MM.1S (cell line): ENCODE measurements around the gene C1QTNF3.

Source experiments
- EZH2 ChIP-seq: fragments of 300-600 bp; sonication (generic); optimal IDR thresholded peaks from 2 replicates; pipeline ENCODE3; 2017; ENCODE audit warnings: low read depth, mild to moderate bottlenecking, antibody characterized with exemption, low read length, mixed read lengths
- TF ChIP-seq, protein P1 (sequence below): fragments of 300-600 bp; sonication (generic); IDR thresholded peaks from 2 replicates; pipeline ENCODE4 v1.5.1; 2016; ENCODE audit warnings: antibody characterized with exemption, low read length, mixed read lengths

DNA sequence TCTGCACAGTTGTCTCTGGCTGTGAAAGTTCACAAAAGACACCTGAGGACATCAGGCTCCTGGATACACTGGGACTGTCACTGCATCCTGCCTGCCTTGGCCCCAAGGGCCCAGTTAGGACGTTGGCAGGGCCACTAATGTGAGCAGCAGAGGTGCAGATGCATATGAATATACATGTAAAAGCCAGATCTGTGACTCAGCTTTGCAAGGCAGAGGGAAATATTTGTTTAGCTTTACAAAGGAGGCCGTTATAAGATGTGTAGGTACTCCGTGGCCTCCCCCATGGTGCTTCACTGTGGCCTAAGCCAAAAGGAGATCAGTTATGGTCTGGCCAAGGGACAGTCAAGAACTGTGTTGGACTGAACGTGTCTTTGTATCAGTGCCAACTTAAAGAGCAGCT, 4.1 kb upstream of the C1QTNF3 start:
- TF ChIP-seq, protein P1, sequence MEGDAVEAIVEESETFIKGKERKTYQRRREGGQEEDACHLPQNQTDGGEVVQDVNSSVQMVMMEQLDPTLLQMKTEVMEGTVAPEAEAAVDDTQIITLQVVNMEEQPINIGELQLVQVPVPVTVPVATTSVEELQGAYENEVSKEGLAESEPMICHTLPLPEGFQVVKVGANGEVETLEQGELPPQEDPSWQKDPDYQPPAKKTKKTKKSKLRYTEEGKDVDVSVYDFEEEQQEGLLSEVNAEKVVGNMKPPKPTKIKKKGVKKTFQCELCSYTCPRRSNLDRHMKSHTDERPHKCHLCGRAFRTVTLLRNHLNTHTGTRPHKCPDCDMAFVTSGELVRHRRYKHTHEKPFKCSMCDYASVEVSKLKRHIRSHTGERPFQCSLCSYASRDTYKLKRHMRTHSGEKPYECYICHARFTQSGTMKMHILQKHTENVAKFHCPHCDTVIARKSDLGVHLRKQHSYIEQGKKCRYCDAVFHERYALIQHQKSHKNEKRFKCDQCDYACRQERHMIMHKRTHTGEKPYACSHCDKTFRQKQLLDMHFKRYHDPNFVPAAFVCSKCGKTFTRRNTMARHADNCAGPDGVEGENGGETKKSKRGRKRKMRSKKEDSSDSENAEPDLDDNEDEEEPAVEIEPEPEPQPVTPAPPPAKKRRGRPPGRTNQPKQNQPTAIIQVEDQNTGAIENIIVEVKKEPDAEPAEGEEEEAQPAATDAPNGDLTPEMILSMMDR, result no peak
- TF ChIP-seq EZH2, result no peak
